Activated B cell treated with CpG ODN at 0.5 μM for 24 hours (primary cell): ENCODE results near the gene SETD3. TPM values are rescaled to one million over a fixed set of nuclear protein-coding genes. Genes with fewer than 3 reads are reported as not detected.

Experiments used
- ATAC-seq: fragments of 200-7000 bp; cut with Tn5 transposase; one replicate; pipeline ENCODE4 v1.10.0; 2021; ENCODE audit warnings: low read depth, mild to moderate bottlenecking, moderate library complexity
- CTCF ChIA-PET: fragments of 350-600 bp; sonication (Branson Sonifier 250); formaldehyde crosslinking; loops from one replicate; lab custom pipeline; 2021; ENCODE audit warnings: antibody characterized with exemption; lab: Charles Lee
- POLR2A ChIA-PET: fragments of 350-600 bp; sonication (Branson Sonifier 250); formaldehyde crosslinking; loops from one replicate; lab custom pipeline; 2021; ENCODE audit warnings: antibody characterized with exemption; lab: Charles Lee
- DNase-seq: peaks from one replicate; pipeline ENCODE4 v3.0.0; 2022
- H3K27ac Mint-ChIP-seq: one replicate; pipeline ENCODE4 v1.8.0; 2020; ENCODE audit warnings: mixed read lengths
- H3K27me3 Mint-ChIP-seq: one replicate; pipeline ENCODE4 v1.8.0; 2021; ENCODE audit warnings: mixed read lengths
- H3K36me3 Mint-ChIP-seq: one replicate; pipeline ENCODE4 v1.8.0; 2021; ENCODE audit warnings: low read depth, mixed read lengths
- H3K4me1 Mint-ChIP-seq: one replicate; pipeline ENCODE4 v1.8.0; 2021; ENCODE audit warnings: mixed read lengths
- H3K4me3 Mint-ChIP-seq: one replicate; pipeline ENCODE4 v1.8.0; 2020; ENCODE audit warnings: mild to moderate bottlenecking, mixed read lengths
- H3K9me3 Mint-ChIP-seq: one replicate; pipeline ENCODE4 v1.8.0; 2020; ENCODE audit warnings: mixed read lengths
- CTCF ChIP-seq: fragments of 200-600 bp; IDR thresholded peaks from one replicate; pipeline ENCODE4 v1.8.0; 2022; ENCODE audit warnings: antibody characterized with exemption, mild to moderate bottlenecking
- intact Hi-C: fragments of 100-400 bp; cut with micrococcal nuclease; formaldehyde crosslinking; loops from one replicate; pipeline ENCODE4 v1.15.1; 2024
- total RNA-seq: library from RNA; stranded (reverse); gene quantifications from 2 replicates; pipeline ENCODE4 v1.2.3, GENCODE V29; 2022

Gene SETD3
- total RNA-seq, 1 donor from 2014 or later, result 31.9 TPM

GRCh38 chr14:99402285-99402648 is 78.4 kb downstream of the SETD3 start:
- ATAC-seq (no peak), DNase-seq (no peak)
- ChIA-PET POLR2A (no interaction called here), CTCF (interaction anchor here (1.0 to 2.8 kb wide), 3 partner anchors 10 to 13 kb away, joined by 3 to 20 read pairs (median 9); no protein-coding TSS in a partner anchor)
- TF ChIP-seq CTCF, result no peak
- intact Hi-C loops, result no loop called here
- Mint-ChIP-seq H3K9me3 (no peaks in the 10 kb centered on the region), H3K4me3 (no peak overlapping the region), H3K27ac (no peak overlapping the region), H3K36me3 (peaks cover 73% of the 10 kb centered on the region), H3K27me3 (no peaks in the 10 kb centered on the region), H3K4me1 (peaks cover 12% of the 10 kb centered on the region)

- ChIA-PET CTCF (interaction anchor here (0.9 to 2.8 kb wide), 4 partner anchors 9 to 16 kb away, joined by 3 to 20 read pairs (median 6); no protein-coding TSS in a partner anchor), POLR2A (no interaction called here)
- TF ChIP-seq CTCF, result no peak
- H3K36me3 Mint-ChIP-seq, result peaks cover 73% of the 10 kb centered on the region
- intact Hi-C loops, result no loop called here
- H3K4me1 Mint-ChIP-seq, result peaks cover 12% of the 10 kb centered on the region
- no peaks in the 10 kb centered on the region for H3K27me3 Mint-ChIP-seq
- DNase-seq (no peak), ATAC-seq (no peak)
- no peaks in the 10 kb centered on the region for H3K9me3 Mint-ChIP-seq
- H3K4me3 Mint-ChIP-seq, result no peak overlapping the region
- H3K27ac Mint-ChIP-seq, result no peak overlapping the region
These were observed 78.9 kb downstream of the SETD3 start for GRCh38 chr14:99401621-99402284.

- TF ChIP-seq CTCF, result no peak
- DNase-seq, result no peak
- H3K36me3 Mint-ChIP-seq, result peaks cover 71% of the 10 kb centered on the region
- H3K9me3 Mint-ChIP-seq, result no peaks in the 10 kb centered on the region
- no peak overlapping the region for H3K4me3 Mint-ChIP-seq
- ATAC-seq, result no peak
- no peaks in the 10 kb centered on the region for H3K27me3 Mint-ChIP-seq
- no peak overlapping the region for H3K27ac Mint-ChIP-seq
- ChIA-PET POLR2A (no interaction called here), CTCF (interaction anchor here (0.9 to 2.8 kb wide), 3 partner anchors 9 to 16 kb away, joined by 3 to 20 read pairs (median 9); no protein-coding TSS in a partner anchor)
- intact Hi-C loops, result no loop called here
- H3K4me1 Mint-ChIP-seq, result peaks cover 12% of the 10 kb centered on the region
These were observed 79.4 kb downstream of the SETD3 start for GRCh38 chr14:99401211-99401610.

- intact Hi-C loops, result no loop called here
These were observed 83.0 kb downstream of the SETD3 start for GRCh38 chr14:99397698-99398097.

More at GRCh38 chr14:99397698-99398097, 83.0 kb downstream of the SETD3 start:
- DNase-seq, result no peak
- no peak for TF ChIP-seq CTCF
- H3K4me3 Mint-ChIP-seq, result no peak overlapping the region
- peaks cover 48% of the 10 kb centered on the region for H3K36me3 Mint-ChIP-seq
- ChIA-PET CTCF (no interaction called here), POLR2A (no interaction called here)
- H3K27me3 Mint-ChIP-seq, result no peaks in the 10 kb centered on the region
- H3K27ac Mint-ChIP-seq, result no peak overlapping the region
- peaks cover 12% of the 10 kb centered on the region for H3K4me1 Mint-ChIP-seq
- no peaks in the 10 kb centered on the region for H3K9me3 Mint-ChIP-seq
- ATAC-seq, result no peak
